Activated CD8-positive, alpha-beta T cell treated with anti-CD3 and anti-CD28 coated beads, Interleukin-2, amount 10 ng/mL, durations not matched to agents 7 days and 5 days (primary cell): ENCODE results near the gene SAMD4B. TPM values are rescaled to one million over a fixed set of nuclear protein-coding genes. Genes with fewer than 3 reads are reported as not detected.

ENCODE experiments used
- ATAC-seq: fragments of 150-1000 bp; cut with Tn5 transposase; one replicate; pipeline ENCODE4 v1.10.0; 2021; ENCODE audit warnings: moderate library complexity
- CTCF ChIA-PET: fragments of 350-600 bp; sonication (Branson Sonifier 250); formaldehyde crosslinking; loops from one replicate; lab custom pipeline; 2021; ENCODE audit warnings: antibody characterized with exemption; lab: Charles Lee
- POLR2A ChIA-PET: fragments of 350-600 bp; sonication (Branson Sonifier 250); formaldehyde crosslinking; loops from one replicate; lab custom pipeline; 2021; ENCODE audit warnings: antibody characterized with exemption; lab: Charles Lee
- DNase-seq: peaks from one replicate; pipeline ENCODE4 v3.0.0-alpha.2; 2020
- H3K27ac Mint-ChIP-seq: one replicate; pipeline ENCODE4 v1.8.0; 2021; ENCODE audit warnings: mild to moderate bottlenecking, mixed read lengths
- H3K27me3 Mint-ChIP-seq: one replicate; pipeline ENCODE4 v1.8.0; 2021; ENCODE audit warnings: low read depth, mixed read lengths
- H3K36me3 Mint-ChIP-seq: one replicate; pipeline ENCODE4 v1.8.0; 2021; ENCODE audit warnings: low read depth, mixed read lengths
- H3K4me1 Mint-ChIP-seq: one replicate; pipeline ENCODE4 v1.8.0; 2021; ENCODE audit warnings: low read depth, mixed read lengths
- H3K4me3 Mint-ChIP-seq: one replicate; pipeline ENCODE4 v1.8.0; 2021; ENCODE audit warnings: mild to moderate bottlenecking, mixed read lengths
- H3K9me3 Mint-ChIP-seq: one replicate; pipeline ENCODE4 v1.8.0; 2022; ENCODE audit warnings: mixed read lengths; ENCODE audit not compliant: insufficient read depth
- total RNA-seq, 2 experiments: library from RNA; stranded (reverse); gene quantifications; one replicate each; pipeline ENCODE4 v1.2.3, GENCODE V29; 2021

SAMD4B gene
- total RNA-seq, 2 experiments from 2014 or later, result 43.7 to 44.5 TPM

DNA sequence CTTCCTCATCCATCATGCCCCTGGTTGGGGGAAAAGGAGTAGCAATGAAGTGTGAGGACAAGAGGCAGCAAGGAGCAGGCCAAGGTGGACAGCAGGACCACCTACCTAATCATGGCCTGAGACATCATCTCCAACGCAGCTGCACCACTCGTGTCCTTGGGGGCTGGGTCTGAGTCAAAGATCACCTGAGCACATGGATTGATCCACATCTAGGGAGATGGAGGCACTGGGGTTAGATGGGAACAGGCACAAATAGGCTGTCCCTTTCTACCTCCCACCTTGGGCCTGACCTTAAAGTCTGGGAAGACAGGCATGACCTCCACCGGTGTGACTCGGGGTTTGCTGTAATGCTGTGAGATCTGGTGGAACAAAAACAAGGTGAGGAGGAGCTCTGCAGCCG, 46.4 kb downstream of the SAMD4B start:
- H3K9me3 Mint-ChIP-seq, result no peaks in the 10 kb centered on the region
- H3K4me1 Mint-ChIP-seq, result peaks cover 44% of the 10 kb centered on the region
- DNase-seq, result no peak
- peaks cover 52% of the 10 kb centered on the region for H3K36me3 Mint-ChIP-seq
- ChIA-PET CTCF (no interaction called here), POLR2A (interaction anchor here (1.2 kb wide), 1 partner anchor 47 kb away, joined by 4 read pairs; the partner anchor contains the start of gene RPS16)
- no peak overlapping the region for H3K4me3 Mint-ChIP-seq
- no peaks in the 10 kb centered on the region for H3K27me3 Mint-ChIP-seq
- no peak for ATAC-seq
- H3K27ac Mint-ChIP-seq, result peak overlapping the region; percentile 34

DNA sequence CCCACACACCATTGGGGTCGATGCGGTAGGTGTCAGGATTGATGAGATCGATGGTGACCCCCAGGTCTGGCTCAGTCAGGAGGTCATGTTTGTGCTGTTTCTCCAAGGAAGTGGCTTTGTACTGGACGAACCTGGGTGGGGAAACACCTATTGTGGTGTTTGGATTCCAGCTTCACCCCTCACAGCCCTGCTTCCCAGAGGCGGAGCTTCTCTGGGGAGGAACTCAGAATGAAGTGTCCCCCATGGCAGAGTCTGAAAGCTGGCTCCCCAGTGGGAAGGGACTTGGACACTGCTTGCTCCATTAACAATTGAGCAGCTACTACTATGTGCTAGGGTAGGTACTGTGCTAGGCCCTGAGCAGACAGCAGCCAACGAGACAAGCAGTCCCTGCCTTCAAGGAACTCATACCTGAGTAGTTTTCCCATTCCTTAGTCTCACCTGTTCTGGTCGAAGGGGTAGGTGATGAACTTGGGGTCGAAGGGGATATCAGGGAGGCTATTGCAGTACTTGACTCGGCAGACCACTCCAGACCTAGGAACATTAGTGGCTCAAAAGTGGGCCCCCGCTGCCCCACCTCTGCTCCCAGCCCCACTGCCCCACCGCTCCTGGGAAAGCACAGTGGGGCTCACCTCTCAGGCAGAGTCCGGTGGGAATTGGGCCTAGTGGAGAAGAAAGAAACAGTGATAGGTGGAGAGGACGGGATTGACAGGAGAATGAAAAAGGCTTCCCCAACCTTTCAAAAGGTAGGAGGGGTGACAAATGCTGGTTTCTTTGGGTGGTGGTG, 47.6 kb downstream of the SAMD4B start:
- ChIA-PET CTCF (interaction anchor here (1.4 to 2.4 kb wide), 2 partner anchors 12 to 23 kb away, joined by 5 to 8 read pairs; partner anchors contain the start of gene PLEKHG2), POLR2A (interaction anchor here (1.0 kb wide), 2 partner anchors 44 to 144 kb away, joined by 3 read pairs; no protein-coding TSS in a partner anchor)
- Mint-ChIP-seq H3K27me3 (no peaks in the 10 kb centered on the region), H3K9me3 (no peaks in the 10 kb centered on the region), H3K36me3 (peaks cover 56% of the 10 kb centered on the region), H3K4me1 (peaks cover 46% of the 10 kb centered on the region), H3K27ac (peak overlapping the region; percentile 100), H3K4me3 (peak overlapping the region; percentile 95)
- DNase-seq, result no peak
- ATAC-seq, result no peak

DNA sequence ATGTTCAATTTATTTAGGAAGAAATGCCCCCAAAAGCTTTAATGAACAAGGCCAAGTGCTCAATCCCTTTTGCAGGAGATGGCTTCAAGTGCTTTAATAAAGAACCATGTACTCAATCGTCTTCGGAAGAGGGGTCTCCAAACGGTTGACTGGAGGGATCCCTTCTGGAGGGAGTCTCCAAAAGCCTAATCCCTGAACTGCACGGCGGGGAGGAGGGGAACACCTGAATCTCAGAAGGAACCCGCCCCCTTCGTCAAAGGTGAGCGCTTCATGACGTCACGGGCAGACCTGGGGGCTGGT, 48.2 kb downstream of the SAMD4B start:
- DNase-seq (peak; percentile 86), ATAC-seq (no peak)
- ChIA-PET CTCF (interaction anchor here (1.0 to 2.7 kb wide), 8 partner anchors 11 to 179 kb away, joined by 3 to 38 read pairs (median 6); partner anchors contain the start of genes PLEKHG2, RPS16, SAMD4B and ZFP36), POLR2A (interaction anchor here (1.0 to 2.2 kb wide), 10 partner anchors 11 to 144 kb away, joined by 3 to 39 read pairs (median 12); partner anchors contain the start of genes GMFG, PLEKHG2, RPS16 and SAMD4B)
- Mint-ChIP-seq H3K36me3 (peaks cover 59% of the 10 kb centered on the region), H3K27me3 (no peaks in the 10 kb centered on the region), H3K27ac (peak overlapping the region; percentile 100), H3K4me1 (peaks cover 49% of the 10 kb centered on the region), H3K4me3 (peak overlapping the region; percentile 95), H3K9me3 (no peaks in the 10 kb centered on the region)

DNA sequence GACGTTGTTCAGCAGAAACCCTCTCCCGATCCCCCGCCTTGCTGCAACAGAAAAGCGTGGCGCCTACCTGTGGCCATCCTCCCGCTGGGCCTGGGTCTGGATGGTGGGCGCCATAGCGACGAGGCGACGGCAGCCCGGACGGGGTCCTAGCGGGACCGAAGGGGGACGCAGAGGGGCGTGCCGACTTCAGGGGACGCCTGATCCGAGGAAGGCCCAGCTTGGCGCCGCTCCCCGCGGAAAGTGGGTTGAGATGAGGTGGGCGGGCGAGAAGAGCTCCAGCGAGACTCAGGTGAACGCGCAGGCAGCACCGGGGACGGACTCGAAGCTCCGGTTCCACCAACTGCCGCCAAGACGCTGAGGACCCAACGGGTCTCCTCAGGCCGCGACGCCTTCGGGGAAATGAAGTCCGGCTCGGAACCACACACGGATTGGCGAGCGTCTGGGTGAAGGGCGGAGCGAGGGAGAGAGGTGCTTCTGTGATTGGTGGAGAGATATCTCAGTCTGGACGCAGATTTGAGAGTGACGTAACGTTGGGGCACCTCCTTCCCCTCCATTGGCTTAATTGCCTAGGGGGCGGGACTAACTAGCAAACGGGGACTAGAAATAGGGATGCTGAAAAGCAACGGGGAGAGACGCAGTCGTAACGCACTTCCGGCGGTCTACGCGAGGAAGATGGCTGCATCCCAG, 48.7 kb downstream of the SAMD4B start, which contains the start of the genes MED29 and PAF1:
MED29 (plus strand) TSS at position 628 of the 687 bp plus-strand sequence; CDS start at position 673, 45 bp downstream.
PAF1 (minus strand) TSS at position 356 of the 687 bp plus-strand sequence; CDS start at position 114, 242 bp downstream.
- peak within 1 kb of the TSS; percentile 100 for H3K27ac Mint-ChIP-seq
- peaks cover 57% of the 10 kb centered on the region for H3K36me3 Mint-ChIP-seq
- no peaks in the 10 kb centered on the region for H3K9me3 Mint-ChIP-seq
- H3K4me1 Mint-ChIP-seq, result peaks cover 45% of the 10 kb centered on the region
- no peaks in the 10 kb centered on the region for H3K27me3 Mint-ChIP-seq
- POLR2A ChIA-PET, result interaction anchor here (0.6 to 2.2 kb wide), 19 partner anchors 11 to 265 kb away, joined by 3 to 39 read pairs (median 4); partner anchors contain the start of genes GMFG, PAK4, PLEKHG2 and RPS16
- ATAC-seq, result peak; percentile 95
- H3K4me3 Mint-ChIP-seq, result peak within 1 kb of the TSS; percentile 95
- CTCF ChIA-PET, result interaction anchor here (0.6 to 2.7 kb wide), 11 partner anchors 9 to 269 kb away, joined by 3 to 38 read pairs (median 4); partner anchors contain the start of genes GMFG, PLEKHG2, RPS16 and SAMD4B
- peak; percentile 99 for DNase-seq

DNA sequence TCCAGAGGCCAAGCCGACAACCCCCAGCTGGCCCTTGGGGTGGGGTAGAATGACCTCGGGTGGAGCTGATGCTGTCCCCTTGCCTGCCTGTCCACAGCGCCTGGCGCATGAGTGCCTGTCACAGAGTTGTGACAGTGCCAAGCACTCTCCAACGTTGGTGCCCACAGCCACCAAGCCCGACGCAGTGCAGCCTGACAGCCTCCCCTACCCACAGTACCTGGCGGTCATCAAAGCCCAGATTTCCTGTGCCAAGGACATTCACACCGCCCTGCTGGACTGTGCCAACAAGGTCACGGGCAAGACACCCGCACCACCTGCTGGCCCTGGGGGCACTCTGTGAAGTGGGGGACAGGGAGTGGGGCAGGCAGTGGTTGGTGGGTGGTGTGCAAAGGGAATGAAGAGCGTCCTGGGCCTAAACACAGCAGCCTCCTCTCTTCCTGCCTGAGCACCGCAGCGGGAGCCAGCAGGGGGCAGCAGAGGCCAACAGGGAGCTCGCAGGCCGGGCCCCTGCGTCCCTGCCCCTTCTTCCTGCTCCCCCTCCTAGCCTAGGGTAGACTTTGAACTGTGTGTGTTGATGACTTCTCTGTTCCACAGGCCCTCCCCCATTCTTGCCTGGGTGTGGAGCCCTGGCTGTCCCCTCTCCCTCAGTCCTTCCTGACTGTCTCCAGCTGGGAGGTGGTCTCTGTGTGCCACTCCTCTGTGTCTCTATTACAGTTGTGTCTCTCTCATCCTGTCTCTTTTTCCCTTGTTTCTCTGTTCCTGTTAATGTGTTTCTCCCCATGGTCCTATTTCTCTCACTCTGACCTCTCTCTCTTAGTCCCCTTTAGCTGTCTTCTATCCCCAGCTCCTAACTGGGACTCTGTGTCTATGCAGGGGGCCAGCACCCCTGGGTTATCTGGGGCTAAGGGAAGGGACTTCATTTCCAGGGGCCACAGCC, 55.4 kb downstream of the SAMD4B start:
- CTCF ChIA-PET, result interaction anchor here (0.7 to 3.8 kb wide), 14 partner anchors 10 to 287 kb away, joined by 3 to 145 read pairs (median 4); partner anchors contain the start of genes EID2B, PLEKHG2, RPS16 and SAMD4B
- H3K9me3 Mint-ChIP-seq, result no peaks in the 10 kb centered on the region
- H3K36me3 Mint-ChIP-seq, result peaks cover 30% of the 10 kb centered on the region
- H3K27me3 Mint-ChIP-seq, result no peaks in the 10 kb centered on the region
- peaks cover 70% of the 10 kb centered on the region for H3K4me1 Mint-ChIP-seq
- ATAC-seq, result peak; percentile 70
- H3K4me3 Mint-ChIP-seq, result peak overlapping the region; percentile 2
- POLR2A ChIA-PET, result interaction anchor here (0.6 to 6.4 kb wide), 7 partner anchors 10 to 585 kb away, joined by 3 to 100 read pairs (median 7); partner anchors contain the start of genes GMFG, LGALS4, PLEKHG2 and RPS16
- H3K27ac Mint-ChIP-seq, result peak overlapping the region; percentile 82
- DNase-seq, result peak; percentile 95

DNA sequence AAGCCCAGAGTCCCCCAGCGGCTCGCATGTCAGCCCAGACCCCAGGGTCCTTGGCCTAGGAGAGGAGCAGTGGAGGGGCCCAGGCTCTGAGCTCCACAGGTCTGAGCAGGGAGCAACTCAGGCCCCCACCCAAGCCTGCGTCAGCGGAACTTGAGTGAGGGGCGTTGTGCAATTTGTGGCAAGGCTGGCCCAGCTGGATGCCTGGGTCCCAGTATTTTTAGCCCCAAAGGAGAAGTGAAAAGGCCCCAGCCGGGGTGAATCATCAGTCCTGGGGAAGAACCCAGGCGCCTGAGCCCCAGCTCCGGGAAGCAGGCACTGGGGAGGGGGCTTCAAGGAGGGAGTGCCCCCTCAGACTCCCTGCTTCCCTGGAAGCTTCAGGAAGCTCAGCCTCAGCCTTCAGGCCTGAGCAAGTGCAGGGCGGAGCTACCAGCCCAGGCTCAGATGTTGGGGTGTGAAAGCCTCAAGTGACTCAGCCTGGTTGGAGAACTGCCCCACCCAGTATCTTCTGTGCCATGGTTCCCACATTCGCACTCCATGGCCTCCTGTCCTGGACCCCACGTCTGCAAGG, 56.2 kb downstream of the SAMD4B start:
- no peaks in the 10 kb centered on the region for H3K9me3 Mint-ChIP-seq
- peaks cover 28% of the 10 kb centered on the region for H3K36me3 Mint-ChIP-seq
- peak; percentile 69 for DNase-seq
- H3K4me1 Mint-ChIP-seq, result peaks cover 73% of the 10 kb centered on the region
- peak overlapping the region; percentile 82 for H3K27ac Mint-ChIP-seq
- no peak for ATAC-seq
- ChIA-PET CTCF (interaction anchor here (0.7 to 3.8 kb wide), 13 partner anchors 9 to 287 kb away, joined by 3 to 145 read pairs (median 5); partner anchors contain the start of genes EID2B, PLEKHG2, RPS16 and SAMD4B), POLR2A (interaction anchor here (1.0 to 6.4 kb wide), 5 partner anchors 10 to 141 kb away, joined by 3 to 100 read pairs (median 18); partner anchors contain the start of genes GMFG, PLEKHG2, RPS16 and ZFP36)
- H3K4me3 Mint-ChIP-seq, result peak overlapping the region; percentile 2
- H3K27me3 Mint-ChIP-seq, result no peaks in the 10 kb centered on the region

DNA sequence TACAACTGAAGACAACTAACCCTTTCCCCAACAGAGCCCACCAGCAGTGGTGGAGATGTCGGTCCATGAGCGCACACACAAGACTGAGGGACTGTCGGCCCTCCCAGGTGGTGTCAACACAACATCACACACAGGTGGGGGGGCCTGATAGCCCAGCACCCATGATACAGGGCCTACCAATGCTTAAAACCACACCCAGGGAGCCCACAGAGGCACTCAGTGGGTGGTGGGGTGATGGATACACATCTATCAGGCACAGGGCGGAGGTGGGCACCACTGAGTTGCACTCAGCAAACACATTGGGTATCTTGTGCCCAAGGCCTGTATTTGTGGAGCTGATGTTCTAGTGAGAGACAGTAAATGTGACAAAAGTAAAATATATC, 57.4 kb downstream of the SAMD4B start:
- ChIA-PET CTCF (interaction anchor here (1.8 to 3.9 kb wide), 2 partner anchors 9 to 12 kb away, joined by 3 to 64 read pairs; partner anchors contain the start of genes MED29, PAF1 and PLEKHG2), POLR2A (interaction anchor here (5.4 to 6.4 kb wide), 2 partner anchors 8 to 12 kb away, joined by 93 to 100 read pairs; partner anchors contain the start of genes PLEKHG2 and ZFP36)
- Mint-ChIP-seq H3K27me3 (no peaks in the 10 kb centered on the region), H3K4me3 (peak overlapping the region; percentile 8), H3K36me3 (peaks cover 22% of the 10 kb centered on the region), H3K4me1 (peaks cover 78% of the 10 kb centered on the region), H3K9me3 (no peaks in the 10 kb centered on the region), H3K27ac (peak overlapping the region; percentile 12)
- no peak for DNase-seq
- no peak for ATAC-seq

DNA sequence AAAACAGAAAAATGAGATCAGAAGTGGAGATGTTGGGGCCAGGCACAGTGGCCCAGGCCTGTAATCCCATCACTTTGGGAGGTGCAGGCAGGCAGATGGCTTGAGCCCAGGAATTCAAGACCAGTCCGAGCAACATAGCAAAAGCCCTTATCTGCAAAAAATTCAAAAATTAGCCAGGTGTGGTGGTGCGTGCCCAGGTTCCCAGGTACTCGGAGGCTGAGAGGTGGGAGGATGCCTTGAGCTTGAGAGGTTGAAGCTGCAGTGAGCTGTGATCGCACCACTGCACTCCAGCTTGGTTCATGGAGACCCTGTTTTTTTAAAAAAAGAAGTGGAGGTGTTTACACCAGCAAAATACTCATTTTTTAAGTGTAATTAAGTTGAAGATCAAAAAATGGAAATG, 57.8 kb downstream of the SAMD4B start:
- Mint-ChIP-seq H3K4me1 (peaks cover 81% of the 10 kb centered on the region), H3K9me3 (no peaks in the 10 kb centered on the region), H3K36me3 (peaks cover 19% of the 10 kb centered on the region), H3K27ac (peak overlapping the region; percentile 12), H3K27me3 (no peaks in the 10 kb centered on the region), H3K4me3 (no peak overlapping the region)
- ChIA-PET CTCF (interaction anchor here (0.6 to 3.9 kb wide), 4 partner anchors 9 to 51 kb away, joined by 3 to 64 read pairs (median 3); partner anchors contain the start of genes MED29, PAF1 and PLEKHG2), POLR2A (interaction anchor here (5.4 to 6.4 kb wide), 2 partner anchors 8 to 12 kb away, joined by 93 to 100 read pairs; partner anchors contain the start of genes PLEKHG2 and ZFP36)
- ATAC-seq (no peak), DNase-seq (no peak)

DNA sequence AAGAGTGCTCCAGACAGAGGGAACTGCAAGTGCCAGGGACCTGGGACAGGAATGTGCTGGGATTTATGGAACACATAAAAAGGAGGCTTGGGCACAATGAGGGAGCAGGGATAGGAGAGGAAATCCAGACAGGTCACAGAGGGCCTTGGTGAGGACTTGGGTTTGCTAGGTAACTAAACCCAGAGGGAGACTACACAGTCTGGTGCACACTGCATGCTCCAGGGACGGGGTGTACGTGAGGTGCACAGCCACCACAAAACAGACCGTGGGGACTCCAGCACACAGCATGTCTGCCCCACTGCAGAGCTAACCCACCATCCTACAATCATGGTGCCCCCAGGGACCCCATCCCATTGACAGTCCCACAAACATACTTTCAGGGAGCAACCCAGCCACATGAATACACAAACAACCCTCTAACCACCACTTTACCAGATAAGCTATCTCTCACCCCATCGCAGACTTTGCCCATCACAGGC, 58.9 kb downstream of the SAMD4B start:
- Mint-ChIP-seq H3K4me1 (peaks cover 88% of the 10 kb centered on the region), H3K4me3 (peak overlapping the region; percentile 75), H3K9me3 (no peaks in the 10 kb centered on the region), H3K27me3 (no peaks in the 10 kb centered on the region), H3K27ac (peak overlapping the region; percentile 90), H3K36me3 (peaks cover 12% of the 10 kb centered on the region)
- ChIA-PET POLR2A (interaction anchor here (1.0 to 6.4 kb wide), 6 partner anchors 7 to 66 kb away, joined by 5 to 100 read pairs (median 16); partner anchors contain the start of genes GMFG, MED29, PAF1 and PLEKHG2), CTCF (interaction anchor here (0.7 to 3.9 kb wide), 8 partner anchors 10 to 349 kb away, joined by 3 to 64 read pairs (median 3); partner anchors contain the start of genes MED29, PAF1, PLEKHG2 and RPS16)
- no peak for DNase-seq
- ATAC-seq, result peak; percentile 22
